GM23338 (cell line): ENCODE results near the gene JPH4. TPM values are rescaled to one million over a fixed set of nuclear protein-coding genes. Genes with fewer than 3 reads are reported as not detected.

ENCODE experiments used
- ATAC-seq: fragments of 200-7000 bp; cut with Tn5 transposase; 3 replicates; pipeline ENCODE4 v1.9.1; 2020
- DNase-seq: peaks from one replicate; pipeline ENCODE4 v3.0.0-alpha.2; 2015; ENCODE audit warnings: low spot score
- H2AFZ ChIP-seq: fragments of 200-600 bp; sonication (generic); 2 replicates; pipeline ENCODE4 v1.8.0; 2016; ENCODE audit warnings: antibody characterized with exemption, mild to moderate bottlenecking, moderate library complexity
- H3F3A ChIP-seq: fragments of 200-600 bp; sonication (generic); replicated peaks from 2 replicates; pipeline ENCODE4 v1.8.0; 2017; ENCODE audit warnings: antibody characterized with exemption, mixed run types, low read depth
- H3K27ac ChIP-seq: fragments of 200-600 bp; sonication (generic); 2 replicates; pipeline ENCODE4 v1.6.1; 2016; ENCODE audit warnings: low read depth
- H3K27me3 ChIP-seq: fragments of 200-600 bp; sonication (generic); 2 replicates; pipeline ENCODE4 v1.8.0; 2016; ENCODE audit warnings: mild to moderate bottlenecking, mixed run types, moderate library complexity; ENCODE audit not compliant: insufficient read depth
- H3K36me3 ChIP-seq: fragments of 200-600 bp; sonication (generic); 2 replicates; pipeline ENCODE4 v1.8.0; 2016; ENCODE audit warnings: mild to moderate bottlenecking; ENCODE audit not compliant: insufficient read depth
- H3K4me1 ChIP-seq: fragments of 200-600 bp; sonication (generic); 2 replicates; pipeline ENCODE4 v1.8.0; 2016; ENCODE audit warnings: mild to moderate bottlenecking, moderate library complexity; ENCODE audit not compliant: insufficient read depth
- H3K4me2 ChIP-seq: fragments of 200-600 bp; sonication (generic); 2 replicates; pipeline ENCODE4 v1.7.1; 2017; ENCODE audit warnings: mixed run types
- H3K4me3 ChIP-seq: fragments of 200-600 bp; sonication (generic); 2 replicates; pipeline ENCODE4 v1.6.1; 2016; ENCODE audit warnings: mixed run types
- H3K79me2 ChIP-seq: fragments of 200-600 bp; sonication (generic); replicated peaks from 2 replicates; pipeline ENCODE4 v1.8.0; 2017; ENCODE audit warnings: mild to moderate bottlenecking; ENCODE audit not compliant: insufficient read depth
- H3K9me2 ChIP-seq: fragments of 200-600 bp; sonication (generic); 2 replicates; pipeline ENCODE4 v1.8.0; 2017; ENCODE audit not compliant: insufficient read depth
- H4K20me1 ChIP-seq: fragments of 200-600 bp; sonication (generic); replicated peaks from 2 replicates; pipeline ENCODE4 v1.8.0; 2017; ENCODE audit warnings: mild to moderate bottlenecking; ENCODE audit not compliant: insufficient read depth
- H3K27ac Mint-ChIP-seq: 2 replicates; pipeline ENCODE4 v1.8.0; 2020; ENCODE audit warnings: inconsistent platforms, mild to moderate bottlenecking, moderate library complexity, mixed read lengths
- H3K27me3 Mint-ChIP-seq: 3 replicates; pipeline ENCODE4 v1.8.0; 2022; ENCODE audit warnings: low read depth, mild to moderate bottlenecking, moderate library complexity, mixed read lengths, inconsistent platforms; ENCODE audit not compliant: insufficient read depth, poor library complexity
- H3K36me3 Mint-ChIP-seq: 3 replicates; pipeline ENCODE4 v1.8.0; 2021; ENCODE audit warnings: low read depth, mild to moderate bottlenecking, inconsistent platforms, moderate library complexity, mixed read lengths
- H3K4me1 Mint-ChIP-seq: 3 replicates; pipeline ENCODE4 v1.8.0; 2020; ENCODE audit warnings: mild to moderate bottlenecking, inconsistent platforms, mixed read lengths
- H3K4me3 Mint-ChIP-seq: 3 replicates; pipeline ENCODE4 v1.8.0; 2021; ENCODE audit warnings: moderate library complexity, mild to moderate bottlenecking, inconsistent platforms, mixed read lengths
- H3K9me3 Mint-ChIP-seq: 3 replicates; pipeline ENCODE4 v1.8.0; 2020; ENCODE audit warnings: moderate library complexity, mild to moderate bottlenecking, inconsistent platforms, mixed read lengths
- CREB1 ChIP-seq: fragments of 250-450 bp; sonication (Bioruptor Pico); IDR thresholded peaks from 2 replicates; pipeline ENCODE4 v1.5.0; 2020; ENCODE audit warnings: low read depth, mild to moderate bottlenecking, moderate library complexity
- CTCF ChIP-seq, 2 experiments: fragments of 200-600 bp in 1 of 2; sonication (generic) in 1 of 2; conservative IDR thresholded peaks; 2 replicates each; pipeline versions ENCODE4 v1.5.1 to v1.6.1; 2016 to 2017; ENCODE audit warnings: antibody characterized with exemption in 2 of 2, low read depth in 2 of 2, mild to moderate bottlenecking in 2 of 2, moderate library complexity in 1 of 2
- ETS1 ChIP-seq: IDR thresholded peaks from 2 replicates; pipeline ENCODE4 v1.6.1; 2016; ENCODE audit warnings: antibody characterized with exemption
- EZH2 ChIP-seq: fragments of 200-600 bp; sonication (generic); IDR thresholded peaks from one replicate; pipeline ENCODE4 v1.8.0; 2017; ENCODE audit warnings: antibody characterized with exemption, mild to moderate bottlenecking, low read depth; ENCODE audit not compliant: unreplicated experiment
- EZH2phosphoT487 ChIP-seq: fragments of 200-600 bp; sonication (generic); IDR thresholded peaks from one replicate; pipeline ENCODE4 v1.8.1; 2018; ENCODE audit warnings: antibody characterized with exemption; ENCODE audit not compliant: unreplicated experiment
- JUNB ChIP-seq: IDR thresholded peaks from one replicate; pipeline ENCODE4 v1.6.1; 2016; ENCODE audit warnings: antibody characterized with exemption; ENCODE audit not compliant: unreplicated experiment
- NANOG ChIP-seq: IDR thresholded peaks from 2 replicates; pipeline ENCODE4 v1.6.1; 2016; ENCODE audit warnings: antibody characterized with exemption, borderline replicate concordance
- POLR2AphosphoS5 ChIP-seq: IDR thresholded peaks from 2 replicates; pipeline ENCODE4 v1.6.1; 2016; ENCODE audit warnings: antibody characterized with exemption, low read depth
- REST ChIP-seq: IDR thresholded peaks from one replicate; pipeline ENCODE4 v1.6.1; 2018; ENCODE audit warnings: antibody characterized with exemption; ENCODE audit not compliant: unreplicated experiment
- STAT1 ChIP-seq: IDR thresholded peaks from one replicate; pipeline ENCODE4 v1.6.1; 2016; ENCODE audit warnings: antibody characterized with exemption; ENCODE audit not compliant: unreplicated experiment
- ZNF114 ChIP-seq: fragments of 250-450 bp; sonication (Bioruptor Pico); IDR thresholded peaks from 2 replicates; pipeline ENCODE4 v1.5.0; 2020; ENCODE audit warnings: mild to moderate bottlenecking, moderate library complexity
- ZNF331 ChIP-seq: fragments of 250-450 bp; sonication (Bioruptor Pico); IDR thresholded peaks from 2 replicates; pipeline ENCODE4 v1.5.0; 2020; ENCODE audit warnings: low read depth, mild to moderate bottlenecking, moderate library complexity
- ZNF462 ChIP-seq: fragments of 250-450 bp; sonication (Bioruptor Pico); IDR thresholded peaks from 2 replicates; pipeline ENCODE4 v1.5.0; 2020; ENCODE audit warnings: mild to moderate bottlenecking, moderate library complexity
- polyA plus RNA-seq: library from polyadenylated mRNA; unstranded; fragments of >200 nt; fragmentation: Nextera tagmentation; extraction: Ambion mirVana; gene quantifications from 2 replicates; pipeline ENCODE4 v1.2.1, GENCODE V29; 2016
- total RNA-seq: library from RNA; depleted of rRNA; stranded (reverse); fragments of >200 nt; shearing (Covaris generic); gene quantifications from 2 replicates; pipeline ENCODE4 v1.2.3, GENCODE V29; 2014

JPH4 gene
- total and polyA plus RNA-seq, 2 experiments from 2014 or later, result 11.0 to 29.9 TPM

GRCh38 chr14:23543403-23543802, 35.2 kb downstream of the JPH4 start:
- no peaks in the 10 kb centered on the region for H3K36me3 ChIP-seq
- DNase-seq, result no peak
- H3K9me2 ChIP-seq, result no peaks in the 10 kb centered on the region
- peaks cover 41% of the 10 kb centered on the region for H3K36me3 Mint-ChIP-seq
- H3K9me3 Mint-ChIP-seq, result no peaks in the 10 kb centered on the region; the same call in 2 of the 3 replicates
- H3K4me3 ChIP-seq, result no peak overlapping the region
- ATAC-seq, result no peak
- H3K4me1 ChIP-seq, result peaks cover 75% of the 10 kb centered on the region
- no peaks in the 10 kb centered on the region for H4K20me1 ChIP-seq
- no peak overlapping the region for H3K4me2 ChIP-seq
- H2AFZ ChIP-seq, result no peak overlapping the region
- peaks cover 15% of the 10 kb centered on the region for H3F3A ChIP-seq
- H3K27me3 Mint-ChIP-seq, result peaks cover 15% of the 10 kb centered on the region
- peaks cover 41% of the 10 kb centered on the region for H3K4me1 Mint-ChIP-seq
- H3K27ac Mint-ChIP-seq, result peak overlapping the region; percentile 12; the same call in 1 of the 2 replicates
- H3K27ac ChIP-seq, result peak overlapping the region; percentile 42; the same call in 1 of the 2 replicates
- H3K79me2 ChIP-seq, result peaks cover 51% of the 10 kb centered on the region
- no peaks in the 10 kb centered on the region for H3K27me3 ChIP-seq
- no peak; the same call in 1 of the 2 replicates for TF ChIP-seq POLR2AphosphoS5
- TF ChIP-seq ZNF114 (CRISPR knock-in tag), result no peak
- no peak for TF ChIP-seq ZNF462 (CRISPR knock-in tag)
- no peak for TF ChIP-seq EZH2
- TF ChIP-seq CTCF (conservative IDR thresholded peaks at IDR 0.05; ENCODE audit: low read depth in 2 of 2), result no peak
- TF ChIP-seq ZNF331 (CRISPR knock-in tag), result no peak
- TF ChIP-seq EZH2phosphoT487, result no peak
- no peak for TF ChIP-seq ETS1
- no peak for TF ChIP-seq CREB1 (CRISPR knock-in tag)
- no peak for TF ChIP-seq NANOG
- TF ChIP-seq JUNB, result no peak
- no peak for TF ChIP-seq REST
- TF ChIP-seq STAT1, result no peak
- no peak overlapping the region; the same call in 2 of the 3 replicates for H3K4me3 Mint-ChIP-seq
